K562 (cell line): ENCODE data around the gene GDF9. TPM values are rescaled to one million over a fixed set of nuclear protein-coding genes. Genes with fewer than 3 reads are reported as not detected.

ENCODE experiments used
- ATAC-seq: fragments of 200-7000 bp; cut with Tn5 transposase; 3 replicates; pipeline ENCODE4 v1.9.1; 2020; ENCODE audit warnings: moderate library complexity
- BruUV-seq: library from RNA; stranded (reverse); fragments of 400-500 nt; replicated peaks from 2 replicates; lab custom pipeline; 2021; lab: Mats Ljungman, UMichigan
- CTCF ChIA-PET: fragments of 300-600 bp; formaldehyde crosslinking; extraction: SDS; loops from one replicate; lab custom pipeline; 2021; ENCODE audit warnings: low intra/inter-chr PET ratio; lab: Yijun Ruan, JAX
- POLR2A ChIA-PET: fragments of 300-600, 350-650 bp; sonication (Branson Sonifier 250); formaldehyde crosslinking; extraction: SDS; loops from one replicate; lab custom pipeline; 2021; ENCODE audit warnings: antibody characterized with exemption, inconsistent platforms; lab: Yijun Ruan, JAX
- DNase-seq, 4 experiments: peaks; one replicate each; pipeline versions ENCODE4 v3.0.0 to v3.0.0-alpha.2; 2011 to 2018; ENCODE audit warnings: low spot score in 3 of 4, mixed read lengths in 3 of 4; ENCODE audit errors: extremely low read depth in 1 of 4
- FAIRE-seq: peaks from 2 replicates; lab custom pipeline; 2011; peaks lifted over from hg19 to GRCh38; lab: Jason Lieb, UNC
- H2AFZ ChIP-seq: 2 replicates; pipeline ENCODE4 v1.6.0; 2011; ENCODE audit warnings: low read depth, low read length, control low read depth, inconsistent platforms
- H3K27ac ChIP-seq: fragments of 200-600 bp; 3 replicates; pipeline ENCODE4 v1.8.0; 2011; ENCODE audit warnings: low read depth, mild to moderate bottlenecking, control low read depth, inconsistent platforms, low read length, moderate library complexity, mixed read lengths; ENCODE audit errors: extremely low read depth
- H3K27me3 ChIP-seq, 2 experiments: fragments of 300-600 bp in 1 of 2; 2 replicates in 1 of 2; 3 replicates in 1 of 2; pipeline versions ENCODE4 v1.6.0 to v1.8.0; 2011; ENCODE audit warnings: inconsistent platforms in 2 of 2, low read length in 2 of 2, mild to moderate bottlenecking in 1 of 2, mixed read lengths in 1 of 2, moderate library complexity in 1 of 2; ENCODE audit not compliant: control insufficient read depth in 2 of 2, insufficient read depth in 2 of 2
- H3K36me3 ChIP-seq: fragments of 300-600 bp; 3 replicates; pipeline ENCODE4 v1.8.0; 2011; ENCODE audit warnings: mild to moderate bottlenecking, low read length, inconsistent platforms; ENCODE audit not compliant: control insufficient read depth, insufficient read depth
- H3K4me1 ChIP-seq, 2 experiments: fragments of 200-600 bp in 1 of 2; replicated peaks in 1 of 2; 2 replicates in 1 of 2; 3 replicates in 1 of 2; pipeline versions ENCODE4 v1.5.1 to v1.8.0; 2011; ENCODE audit warnings: inconsistent platforms in 2 of 2, low read length in 2 of 2, mild to moderate bottlenecking in 1 of 2, mixed read lengths in 1 of 2, moderate library complexity in 1 of 2; ENCODE audit not compliant: control insufficient read depth in 2 of 2, insufficient read depth in 2 of 2
- H3K4me2 ChIP-seq: 2 replicates; pipeline ENCODE4 v1.6.1; 2011; ENCODE audit warnings: low read length, control low read depth, inconsistent platforms, mixed read lengths; ENCODE audit not compliant: insufficient read depth
- H3K4me3 ChIP-seq: fragments of 200-600 bp; sonication (generic), shearing (Covaris generic); 2 replicates; pipeline ENCODE4 v1.5.1; 2016; ENCODE audit warnings: control low read depth, inconsistent platforms
- H3K79me2 ChIP-seq: fragments of 200-600 bp; 3 replicates; pipeline ENCODE4 v1.8.0; 2011; ENCODE audit warnings: low read length, inconsistent platforms; ENCODE audit not compliant: control insufficient read depth, insufficient read depth
- H3K9ac ChIP-seq, 2 experiments: 2 replicates each; pipeline versions ENCODE4 v1.6.0 to v1.6.1; 2011; ENCODE audit warnings: low read depth in 2 of 2, low read length in 2 of 2, control low read depth in 1 of 2, inconsistent platforms in 1 of 2, mild to moderate bottlenecking in 1 of 2, mixed read lengths in 1 of 2; ENCODE audit not compliant: insufficient read depth in 1 of 2
- H3K9me1 ChIP-seq: one replicate; pipeline ENCODE4 v1.6.0; 2011; ENCODE audit warnings: inconsistent platforms, mild to moderate bottlenecking, low read length, moderate library complexity; ENCODE audit not compliant: control insufficient read depth, insufficient read depth
- H3K9me3 ChIP-seq: replicated peaks from 2 replicates; pipeline ENCODE4 v1.5.1; 2011; ENCODE audit warnings: low read depth, low read length, inconsistent platforms; ENCODE audit not compliant: control insufficient read depth, insufficient read depth
- H4K20me1 ChIP-seq: replicated peaks from 2 replicates; pipeline ENCODE4 v1.6.1; 2011; ENCODE audit warnings: low read length, inconsistent platforms, mixed read lengths; ENCODE audit not compliant: control insufficient read depth, insufficient read depth
- FOSL1 ChIP-seq: fragments of 200-800 bp; sonication (Bioruptor generic); conservative IDR thresholded peaks from 2 replicates; pipeline ENCODE4 v1.6.1; 2016; ENCODE audit warnings: missing genetic modification characterization, missing compliant biosample characterization
- SOX6 ChIP-seq: fragments of 450-650 bp; IDR thresholded peaks from 2 replicates; pipeline ENCODE4 v1.6.1; 2014; ENCODE audit warnings: mild to moderate bottlenecking
- TBP ChIP-seq: optimal IDR thresholded peaks from 2 replicates; pipeline ENCODE3; 2011; ENCODE audit warnings: low read depth, low read length, improper control_type of control experiment
- ZNF668 ChIP-seq: fragments of 250-450 bp; sonication (Bioruptor Pico); IDR thresholded peaks from 2 replicates; pipeline ENCODE4 v1.8.0; 2022; ENCODE audit warnings: mild to moderate bottlenecking, inconsistent platforms
- WGBS: fragments of 100-300 bp; shearing (Covaris generic); methylation state at CpG from one replicate; pipeline ENCODE4 v1.1.6; 2016; ENCODE audit warnings: low coverage, mixed read lengths; ENCODE audit not compliant: insufficient coverage; ENCODE audit errors: missing lambda C conversion rate; 5-methylcytosine and 5-hydroxymethylcytosine counted together
- in situ Hi-C: fragments of 300-500 bp; cut with MboI; formaldehyde crosslinking; loops from 4 replicates; pipeline ENCODE4 v1.15.0; 2018; ENCODE audit warnings: inconsistent platforms, mixed read lengths
- intact Hi-C: fragments of 100-400 bp; cut with micrococcal nuclease; formaldehyde crosslinking; loops from 2 replicates; pipeline ENCODE4 v1.14.2; 2022
- polyA plus RNA-seq, 8 experiments: library from polyadenylated mRNA; depleted of rRNA in 4 of 8; stranded (reverse) in 5 of 8; unstranded in 3 of 8; fragments of >200 nt; fragmentation: Nextera tagmentation in 2 of 8; fragmentation: Illumina TruSeq in 1 of 8; extraction: Ambion mirVana in 2 of 8; extraction: Trizol in 1 of 8; gene quantifications; 2 replicates each; pipeline versions ENCODE4 v1.2.1 to v1.2.3, GENCODE V29; 2011 to 2014; ENCODE audit warnings: inconsistent platforms in 1 of 8, missing spikeins in 1 of 8
- total RNA-seq, 7 experiments: library from RNA; depleted of rRNA in 6 of 7; stranded (reverse); fragments of >200 nt in 6 of 7; fragmentation: Illumina TruSeq in 2 of 7; extraction: Trizol in 2 of 7; gene quantifications; 2 replicates each; pipeline versions ENCODE4 v1.2.1 to v1.2.3, GENCODE V29; 2011 to 2021; ENCODE audit warnings: low replicate concordance in 1 of 7
- TF ChIP-seq, protein P1 (sequence below): sonication (generic); formaldehyde crosslinking; IDR thresholded peaks from 2 replicates; pipeline ENCODE4 v1.4.0; 2020; ENCODE audit warnings: mild to moderate bottlenecking, missing genetic modification reagents
- TF ChIP-seq, protein P2 (sequence below): fragments of 450-650 bp; IDR thresholded peaks from one replicate; pipeline ENCODE4 v1.6.1; 2018; ENCODE audit warnings: mild to moderate bottlenecking, moderate library complexity; ENCODE audit not compliant: partially characterized antibody
- TF ChIP-seq, protein P3 (sequence below): fragments of 250-450 bp; sonication (Bioruptor Pico); IDR thresholded peaks from 2 replicates; pipeline ENCODE4 v1.4.0; 2020; ENCODE audit warnings: mild to moderate bottlenecking, moderate library complexity, borderline replicate concordance

GDF9 gene
- total and polyA plus RNA-seq, 9 of the 15 experiments (the other 6 are each of a cell fraction or from before 2014, with no cell fraction given): 0.10 to 0.70 (median 0.20) TPM; not detected in 1

DNA sequence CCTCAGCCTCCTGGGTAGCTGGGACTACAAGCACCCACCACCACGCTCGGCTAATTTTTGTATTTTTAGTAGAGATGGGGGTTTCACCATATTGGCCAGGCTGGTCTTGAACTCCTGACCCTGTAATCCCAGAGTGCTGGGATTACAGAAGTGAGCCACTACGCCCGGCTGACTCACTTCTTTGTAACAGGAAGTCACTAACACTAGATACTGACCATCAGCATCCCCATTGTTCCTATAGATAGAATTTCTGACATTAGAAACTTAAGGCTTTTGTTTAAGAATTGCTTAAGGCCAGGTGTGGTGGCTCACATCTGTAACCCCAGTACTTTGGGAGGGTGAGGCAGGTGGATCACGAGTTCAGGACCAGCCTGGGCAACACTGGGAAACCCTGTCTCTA, 49.4 kb upstream of the GDF9 start:
- peak in 1 of 4 experiments; percentile 21 for DNase-seq
- no TSS peak for BruUV-seq
- no peaks in the 10 kb centered on the region for H3K9me1 ChIP-seq
- POLR2A ChIA-PET: no interaction called here
- no peaks in the 10 kb centered on the region for H3K9me3 ChIP-seq
- TF ChIP-seq SOX6 (peak; percentile 38; the same call in 1 of the 2 replicates), ZNF668 (CRISPR knock-in tag) (no peak), TBP (peak; percentile 67), FOSL1 (tag) (peak; percentile 32; the same call in 1 of the 2 replicates)
- TF ChIP-seq, protein P1, sequence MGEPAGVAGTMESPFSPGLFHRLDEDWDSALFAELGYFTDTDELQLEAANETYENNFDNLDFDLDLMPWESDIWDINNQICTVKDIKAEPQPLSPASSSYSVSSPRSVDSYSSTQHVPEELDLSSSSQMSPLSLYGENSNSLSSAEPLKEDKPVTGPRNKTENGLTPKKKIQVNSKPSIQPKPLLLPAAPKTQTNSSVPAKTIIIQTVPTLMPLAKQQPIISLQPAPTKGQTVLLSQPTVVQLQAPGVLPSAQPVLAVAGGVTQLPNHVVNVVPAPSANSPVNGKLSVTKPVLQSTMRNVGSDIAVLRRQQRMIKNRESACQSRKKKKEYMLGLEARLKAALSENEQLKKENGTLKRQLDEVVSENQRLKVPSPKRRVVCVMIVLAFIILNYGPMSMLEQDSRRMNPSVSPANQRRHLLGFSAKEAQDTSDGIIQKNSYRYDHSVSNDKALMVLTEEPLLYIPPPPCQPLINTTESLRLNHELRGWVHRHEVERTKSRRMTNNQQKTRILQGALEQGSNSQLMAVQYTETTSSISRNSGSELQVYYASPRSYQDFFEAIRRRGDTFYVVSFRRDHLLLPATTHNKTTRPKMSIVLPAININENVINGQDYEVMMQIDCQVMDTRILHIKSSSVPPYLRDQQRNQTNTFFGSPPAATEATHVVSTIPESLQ (CRISPR knock-in tag): no peak
- TF ChIP-seq, protein P2, sequence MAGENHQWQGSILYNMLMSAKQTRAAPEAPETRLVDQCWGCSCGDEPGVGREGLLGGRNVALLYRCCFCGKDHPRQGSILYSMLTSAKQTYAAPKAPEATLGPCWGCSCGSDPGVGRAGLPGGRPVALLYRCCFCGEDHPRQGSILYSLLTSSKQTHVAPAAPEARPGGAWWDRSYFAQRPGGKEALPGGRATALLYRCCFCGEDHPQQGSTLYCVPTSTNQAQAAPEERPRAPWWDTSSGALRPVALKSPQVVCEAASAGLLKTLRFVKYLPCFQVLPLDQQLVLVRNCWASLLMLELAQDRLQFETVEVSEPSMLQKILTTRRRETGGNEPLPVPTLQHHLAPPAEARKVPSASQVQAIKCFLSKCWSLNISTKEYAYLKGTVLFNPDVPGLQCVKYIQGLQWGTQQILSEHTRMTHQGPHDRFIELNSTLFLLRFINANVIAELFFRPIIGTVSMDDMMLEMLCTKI: no peak
- TF ChIP-seq, protein P3, sequence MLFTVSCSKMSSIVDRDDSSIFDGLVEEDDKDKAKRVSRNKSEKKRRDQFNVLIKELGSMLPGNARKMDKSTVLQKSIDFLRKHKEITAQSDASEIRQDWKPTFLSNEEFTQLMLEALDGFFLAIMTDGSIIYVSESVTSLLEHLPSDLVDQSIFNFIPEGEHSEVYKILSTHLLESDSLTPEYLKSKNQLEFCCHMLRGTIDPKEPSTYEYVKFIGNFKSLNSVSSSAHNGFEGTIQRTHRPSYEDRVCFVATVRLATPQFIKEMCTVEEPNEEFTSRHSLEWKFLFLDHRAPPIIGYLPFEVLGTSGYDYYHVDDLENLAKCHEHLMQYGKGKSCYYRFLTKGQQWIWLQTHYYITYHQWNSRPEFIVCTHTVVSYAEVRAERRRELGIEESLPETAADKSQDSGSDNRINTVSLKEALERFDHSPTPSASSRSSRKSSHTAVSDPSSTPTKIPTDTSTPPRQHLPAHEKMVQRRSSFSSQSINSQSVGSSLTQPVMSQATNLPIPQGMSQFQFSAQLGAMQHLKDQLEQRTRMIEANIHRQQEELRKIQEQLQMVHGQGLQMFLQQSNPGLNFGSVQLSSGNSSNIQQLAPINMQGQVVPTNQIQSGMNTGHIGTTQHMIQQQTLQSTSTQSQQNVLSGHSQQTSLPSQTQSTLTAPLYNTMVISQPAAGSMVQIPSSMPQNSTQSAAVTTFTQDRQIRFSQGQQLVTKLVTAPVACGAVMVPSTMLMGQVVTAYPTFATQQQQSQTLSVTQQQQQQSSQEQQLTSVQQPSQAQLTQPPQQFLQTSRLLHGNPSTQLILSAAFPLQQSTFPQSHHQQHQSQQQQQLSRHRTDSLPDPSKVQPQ (CRISPR knock-in tag): no peak
- TF ChIP-seq, all 486 proteins: peak for 3
- H3K4me1 ChIP-seq: no peaks in the 10 kb centered on the region
- H3K36me3 ChIP-seq: peaks cover 30% of the 10 kb centered on the region; the same call in 2 of the 3 replicates
- intact Hi-C loops (no loop called here), in situ Hi-C loops (loop anchor here (10.0 kb wide), 1 partner anchor 1729 kb away; the partner anchor contains the start of gene SEC24A)
- no peak overlapping the region for H3K9ac ChIP-seq
- no peaks in the 10 kb centered on the region for H3K27me3 ChIP-seq
- no peak overlapping the region for H2AFZ ChIP-seq
- H3K4me2 ChIP-seq: no peak overlapping the region
- FAIRE-seq: no peak
- ATAC-seq: peak; percentile 67
- H3K79me2 ChIP-seq: no peaks in the 10 kb centered on the region
- WGBS: 59% methylated on average over 5 of the region's 5 CpGs
- H4K20me1 ChIP-seq: no peaks in the 10 kb centered on the region
- no peak overlapping the region for H3K4me3 ChIP-seq
- H3K27ac ChIP-seq: no peak overlapping the region
- CTCF ChIA-PET: no interaction called here
